GM18507 (cell line): Measurements from ENCODE around the gene ETNK2.

Experiments used
- DNase-seq: peaks from one replicate; pipeline ENCODE4 v3.0.0; 2011; ENCODE audit warnings: low read depth; ENCODE audit not compliant: insufficient read length; ENCODE audit errors: extremely low spot score
- FAIRE-seq: peaks from 2 replicates; lab custom pipeline; 2011; peaks lifted over from hg19 to GRCh38; lab: Jason Lieb, UNC

Gene ETNK2

DNA sequence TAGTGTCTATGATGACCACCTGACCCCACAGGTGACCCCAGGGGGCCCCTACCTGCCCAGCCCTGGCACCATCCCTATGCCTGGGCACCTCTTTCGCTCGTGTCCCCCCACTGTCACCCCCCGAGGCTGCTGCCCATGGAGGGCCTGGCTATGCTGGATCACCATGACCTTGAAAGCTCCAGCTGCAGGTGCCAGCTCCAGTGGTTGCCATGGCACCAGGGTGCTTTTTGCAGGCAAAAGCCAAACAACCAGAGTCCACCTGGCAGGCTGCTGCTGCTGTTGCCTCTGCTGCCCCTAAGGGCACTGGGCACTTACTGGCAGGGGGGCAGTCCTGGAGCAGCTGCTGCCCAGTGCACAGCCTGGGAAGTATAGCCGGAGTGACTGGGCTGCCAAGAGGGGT, 21.7 kb downstream of the ETNK2 start:
- FAIRE-seq (no peak), DNase-seq (no peak)

DNA sequence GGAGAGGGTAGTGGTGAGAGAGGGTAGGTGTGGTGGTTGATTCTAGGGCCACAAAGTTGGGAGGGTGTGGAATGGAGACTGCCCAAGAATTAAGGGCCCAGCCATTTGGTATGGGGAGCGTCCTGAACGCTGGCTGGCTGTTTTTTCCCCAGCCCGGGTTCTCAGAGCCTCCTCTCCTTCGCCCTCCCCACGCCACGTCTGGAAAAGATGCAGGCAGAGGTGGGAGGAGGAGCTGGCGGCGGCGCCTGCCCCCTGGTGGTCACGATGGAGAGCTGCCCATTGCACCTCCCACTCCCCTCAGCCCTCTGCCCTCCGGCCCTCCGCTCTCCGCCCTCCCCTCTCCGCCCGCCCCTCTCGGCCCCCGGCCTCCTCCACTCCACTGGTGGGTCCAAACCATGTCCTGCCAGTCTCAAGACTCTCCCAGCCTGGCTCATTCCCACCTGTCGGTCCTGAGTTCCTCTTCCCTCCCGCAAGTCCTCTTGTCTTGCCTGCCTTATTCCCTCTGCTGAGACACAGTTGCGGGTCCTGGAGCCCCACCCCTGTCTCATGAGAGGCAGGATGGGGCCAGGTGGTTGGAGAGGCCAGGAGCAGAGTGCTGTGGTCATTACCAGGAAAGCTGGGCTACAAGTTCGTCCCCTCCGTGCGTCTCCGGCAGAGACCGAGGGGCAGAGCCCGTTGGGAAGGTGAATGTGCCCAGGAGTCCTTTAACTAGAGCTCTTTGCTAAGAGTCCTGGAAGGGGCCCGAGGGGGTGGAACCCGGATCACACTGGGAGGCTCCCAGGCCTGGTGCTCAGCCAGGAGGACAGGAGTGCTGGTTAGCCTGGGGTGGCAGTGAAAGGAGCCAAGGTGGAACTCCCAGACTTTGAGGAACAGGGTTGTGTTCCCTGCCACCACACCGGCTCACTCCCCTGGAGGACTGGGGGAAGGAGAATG, 22.6 kb downstream of the ETNK2 start:
- FAIRE-seq (peak; percentile 70), DNase-seq (peak; percentile 70)

DNA sequence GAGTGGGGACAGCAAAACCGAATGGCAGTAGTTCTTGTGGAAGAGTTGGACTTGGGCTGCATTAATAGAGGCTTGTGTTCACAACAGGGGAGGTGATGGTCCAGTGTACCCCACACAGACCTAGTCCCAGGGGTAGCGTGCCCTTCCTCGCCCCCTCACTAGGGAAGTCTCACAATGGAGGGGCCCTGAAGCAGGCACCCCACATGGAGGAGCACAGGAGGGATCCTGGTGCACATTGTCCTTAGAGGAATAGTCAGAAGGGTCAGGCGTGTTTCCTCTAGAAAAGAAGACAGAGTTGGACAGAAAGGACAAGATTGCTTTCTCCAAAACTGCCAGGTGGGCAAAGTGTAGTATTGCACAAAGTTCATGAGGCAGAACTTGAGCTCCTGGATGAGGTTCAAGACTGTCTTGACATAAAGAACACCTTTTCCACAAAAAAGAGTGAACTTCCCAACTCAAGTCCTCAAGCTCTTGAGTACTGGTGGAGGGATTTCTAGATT, 23.3 kb downstream of the ETNK2 start:
- no peak for DNase-seq
- FAIRE-seq: no peak

- no peak for DNase-seq
- no peak for FAIRE-seq
Measured at GRCh38 chr1:204127597-204128242, 24.1 kb downstream of the ETNK2 start.

DNA sequence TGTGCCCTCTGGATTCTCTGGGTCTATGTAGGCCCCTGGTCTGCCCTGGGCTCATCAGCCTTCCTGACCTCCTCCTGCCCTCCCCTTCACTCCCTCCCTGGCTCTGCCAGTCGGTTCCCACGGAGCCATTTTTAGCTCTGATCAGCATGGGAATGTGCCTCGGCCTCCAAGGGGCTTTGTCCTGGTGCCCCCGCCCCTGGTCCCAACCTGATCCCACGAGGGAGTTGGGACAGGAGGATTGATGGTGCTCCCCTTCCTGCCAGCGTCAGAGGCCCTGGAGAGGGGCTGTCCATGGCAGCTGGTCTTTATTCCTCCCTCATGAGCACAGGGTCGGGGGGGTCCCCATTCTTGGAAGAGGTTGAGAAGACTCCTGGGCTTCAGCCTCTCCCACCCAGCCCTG, 24.9 kb downstream of the ETNK2 start:
- no peak for FAIRE-seq

DNA sequence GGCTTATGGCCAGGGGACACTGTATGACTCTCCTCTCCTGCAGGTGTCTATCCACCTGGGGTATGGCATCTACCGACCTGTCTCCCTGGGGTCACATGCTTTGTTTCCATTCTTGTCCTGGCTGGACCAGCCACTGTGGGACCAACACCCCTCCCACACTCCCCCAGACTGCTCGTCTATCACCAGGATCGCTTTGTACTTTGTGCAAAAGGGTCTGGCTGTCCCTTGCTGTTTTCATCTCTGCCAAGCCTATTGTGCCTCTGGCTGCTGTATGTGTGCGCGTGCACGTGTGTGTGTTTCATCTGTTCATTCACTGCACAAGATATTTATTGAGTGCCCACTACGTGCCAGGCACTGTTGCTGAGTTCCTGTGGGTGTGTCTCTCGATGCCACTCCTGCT, 25.5 kb downstream of the ETNK2 start:
- FAIRE-seq: no peak
- no peak for DNase-seq

More for the DNA sequence above, 24.9 kb downstream of the ETNK2 start:
- DNase-seq: no peak

DNA sequence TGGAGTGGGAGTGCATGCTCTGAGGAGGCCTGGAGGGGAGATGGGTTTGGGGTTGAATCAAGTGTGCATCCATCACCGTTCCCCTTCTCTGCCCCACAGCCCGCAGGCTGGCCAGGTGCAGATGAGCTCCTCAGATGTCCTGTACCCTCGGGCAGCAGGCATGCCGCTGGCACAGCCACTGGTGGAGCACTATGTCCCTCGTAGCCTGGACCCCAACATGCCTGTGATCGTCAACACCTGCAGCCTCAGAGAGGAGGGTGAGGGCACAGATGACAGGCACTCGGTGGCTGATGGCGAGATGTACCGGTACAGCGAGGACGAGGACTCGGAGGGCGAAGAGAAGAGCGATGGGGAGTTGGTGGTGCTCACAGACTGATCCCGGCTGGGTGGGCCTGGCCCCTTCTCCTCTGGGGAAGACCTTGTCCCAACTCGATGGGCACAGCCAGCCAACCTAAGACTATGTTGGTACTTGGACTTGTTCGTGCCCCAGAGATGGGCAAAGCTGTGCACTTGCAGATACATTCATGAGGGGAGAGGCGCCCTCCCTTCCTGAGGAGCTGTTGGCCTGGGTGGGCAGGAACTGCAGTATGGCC, 26.0 kb downstream of the ETNK2 start:
- DNase-seq: no peak
- FAIRE-seq: no peak

GRCh38 chr1:204124639-204125038, 27.2 kb downstream of the ETNK2 start:
- FAIRE-seq: no peak
- no peak for DNase-seq

GRCh38 chr1:204123376-204123775, 28.5 kb downstream of the ETNK2 start:
- FAIRE-seq (no peak), DNase-seq (no peak)

DNA sequence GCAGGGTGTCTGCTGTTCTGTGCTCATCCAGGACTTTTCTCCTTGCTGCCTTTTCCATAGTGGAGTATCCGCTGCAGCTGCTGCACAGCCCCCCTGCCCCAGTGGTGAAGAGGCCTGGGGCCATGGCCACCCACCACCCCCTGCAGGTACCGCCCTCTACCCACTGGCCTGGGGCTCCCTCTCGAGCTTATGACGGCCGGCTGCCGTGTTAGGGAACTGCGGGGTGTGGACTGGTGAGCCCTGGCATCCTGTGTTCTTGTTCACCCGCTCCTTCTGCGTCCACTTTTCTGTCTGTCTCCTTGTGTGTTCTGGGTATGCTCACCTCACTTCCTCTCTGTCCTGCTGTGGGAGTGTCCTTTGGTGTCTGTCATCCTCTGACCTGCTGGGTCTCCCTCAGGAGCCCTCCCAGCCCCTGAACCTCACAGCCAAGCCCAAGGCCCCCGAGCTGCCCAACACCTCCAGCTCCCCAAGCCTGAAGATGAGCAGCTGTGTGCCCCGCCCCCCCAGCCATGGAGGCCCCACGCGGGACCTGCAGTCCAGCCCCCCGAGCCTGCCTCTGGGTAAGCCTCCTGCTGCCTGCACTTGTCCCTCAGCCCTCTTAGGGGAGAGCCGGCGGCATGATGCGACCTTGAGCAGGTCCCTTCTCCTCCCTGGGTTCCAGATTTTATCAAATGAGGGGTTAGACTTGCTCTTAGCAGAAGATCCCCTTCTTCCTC, 29.8 kb downstream of the ETNK2 start:
- no peak for DNase-seq
- FAIRE-seq: no peak

DNA sequence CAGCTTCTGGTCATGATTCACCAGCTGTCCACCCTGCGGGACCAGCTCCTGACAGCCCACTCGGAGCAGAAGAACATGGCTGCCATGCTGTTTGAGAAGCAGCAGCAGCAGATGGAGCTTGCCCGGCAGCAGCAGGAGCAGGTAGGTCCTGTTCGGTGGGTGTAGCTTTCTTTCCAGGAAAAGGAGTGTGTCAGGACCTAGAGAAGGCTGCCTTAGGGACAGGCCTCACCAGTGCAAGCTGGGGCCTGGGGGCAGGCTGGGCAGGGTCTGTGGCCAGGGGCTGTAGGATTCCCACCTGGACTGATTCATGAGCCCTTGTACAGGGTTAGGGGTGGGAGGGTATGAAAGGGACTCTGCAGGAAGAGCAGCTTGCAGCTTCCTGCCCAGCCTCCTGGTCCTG, 35.3 kb downstream of the ETNK2 start:
- DNase-seq (no peak), FAIRE-seq (no peak)

DNA sequence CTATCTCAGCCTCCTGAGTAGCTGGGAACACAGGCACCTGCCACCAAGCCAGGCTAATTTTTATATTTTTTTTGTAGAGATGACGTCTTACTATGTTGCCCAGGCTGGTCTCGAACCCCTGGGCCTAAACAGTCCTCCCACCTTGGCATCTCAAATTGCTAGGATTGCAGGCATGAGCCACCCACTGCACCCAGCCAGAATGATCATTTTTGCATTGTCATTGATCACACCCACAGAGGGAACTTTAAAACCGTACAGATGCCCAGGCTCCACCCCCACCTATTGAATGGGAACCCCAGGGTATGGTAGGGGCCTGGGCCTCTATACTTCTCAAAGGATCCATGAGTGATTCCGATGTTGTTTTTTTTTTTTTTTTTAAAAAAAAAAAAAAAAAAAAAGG, 36.7 kb downstream of the ETNK2 start:
- DNase-seq (no peak), FAIRE-seq (no peak)

- FAIRE-seq: no peak
- DNase-seq: no peak
Measured at GRCh38 chr1:204114606-204115005, 37.2 kb downstream of the ETNK2 start.

DNA sequence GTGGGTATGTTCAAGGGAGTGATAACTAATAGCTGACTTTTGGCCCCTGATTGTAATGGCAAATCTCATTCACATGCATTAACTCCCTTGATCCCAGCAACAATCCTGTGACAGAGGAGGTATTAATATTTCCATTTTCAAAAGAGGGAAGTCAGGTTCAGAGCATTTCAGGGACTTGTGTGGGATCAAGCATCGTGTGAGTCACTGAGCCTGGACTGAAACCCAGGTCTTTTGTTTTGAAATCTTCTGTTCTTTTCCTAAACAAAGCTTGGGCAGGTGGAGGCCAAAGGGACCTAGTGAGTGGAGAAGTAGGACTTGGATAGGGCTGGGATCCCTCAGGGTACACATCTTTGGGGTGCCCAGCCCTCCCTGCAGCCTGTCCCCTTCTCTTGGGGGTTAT, 37.9 kb downstream of the ETNK2 start:
- FAIRE-seq (no peak), DNase-seq (no peak)

- FAIRE-seq: no peak
- DNase-seq: no peak
Measured at GRCh38 chr1:204112876-204113730, 38.7 kb downstream of the ETNK2 start.

DNA sequence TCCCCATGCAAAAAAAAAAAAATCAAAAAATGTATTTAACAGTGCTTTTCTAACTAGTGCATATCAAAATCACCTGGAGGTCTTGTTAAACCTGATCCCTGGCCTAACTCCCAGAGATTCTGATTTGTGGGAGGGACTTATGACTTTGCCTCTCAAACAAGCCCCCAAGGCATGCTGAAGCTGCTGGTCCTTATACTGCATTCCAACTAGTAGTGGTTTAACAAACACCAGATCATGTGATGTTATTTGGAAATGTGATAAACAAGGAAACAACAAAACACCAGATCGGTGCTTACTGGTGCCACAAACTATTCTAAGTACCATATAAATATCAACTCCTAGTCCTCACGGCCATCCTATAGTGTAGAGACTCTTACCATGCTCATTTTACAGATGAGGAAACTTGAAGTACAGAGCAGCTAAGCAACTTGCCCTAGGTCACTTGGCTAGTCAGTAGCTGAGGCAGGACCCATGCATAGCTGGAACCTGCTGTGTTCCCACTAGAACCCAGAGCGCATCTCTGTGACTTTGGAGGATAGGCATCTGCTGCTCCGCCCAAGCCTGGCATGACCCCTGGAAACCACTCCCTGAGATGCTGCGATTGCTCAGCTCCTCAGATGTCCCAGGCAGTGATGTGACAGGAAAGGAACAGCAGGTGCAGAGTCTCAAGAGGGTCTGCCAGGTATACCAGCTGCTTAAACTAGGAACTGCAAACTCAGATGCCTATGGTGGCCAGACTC, 40.8 kb downstream of the ETNK2 start:
- no peak for DNase-seq
- FAIRE-seq: no peak

GRCh38 chr1:204108312-204109141, 43.3 kb downstream of the ETNK2 start:
- no peak for FAIRE-seq

More at GRCh38 chr1:204108312-204109141, 43.3 kb downstream of the ETNK2 start:
- no peak for DNase-seq
